HG03521 (cell line): ENCODE data around the gene SPARCL1.
"Not testable (repeated sequence)": the region's sequence is repeated elsewhere in the genome, so short reads cannot be mapped to it uniquely, and the experiment has no call there.

ENCODE experiments used
- ATAC-seq: cut with Tn5 transposase; IDR thresholded peaks from one replicate; pipeline ENCODE4 v1.9.1; 2021; ENCODE audit warnings: mild to moderate bottlenecking, moderate library complexity; ENCODE audit not compliant: unreplicated experiment

The SPARCL1 gene

DNA sequence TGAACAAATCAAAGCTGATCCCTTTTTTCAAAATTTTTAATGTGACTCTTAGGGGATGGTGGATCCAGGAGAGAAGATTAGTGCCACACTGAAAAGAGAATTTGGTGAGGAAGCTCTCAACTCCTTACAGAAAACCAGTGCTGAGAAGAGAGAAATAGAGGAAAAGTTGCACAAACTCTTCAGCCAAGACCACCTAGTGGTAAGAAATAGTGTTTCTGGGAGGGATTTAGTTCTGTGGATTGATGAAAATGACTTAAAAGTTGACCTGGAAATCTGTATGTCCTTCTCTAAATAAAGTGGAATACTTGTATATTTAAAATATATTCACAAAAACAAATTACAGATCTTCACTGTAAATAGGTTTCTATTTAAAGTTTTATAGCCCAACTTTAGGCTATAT is 77.6 kb downstream of the SPARCL1 start:
- ATAC-seq = no peak

DNA sequence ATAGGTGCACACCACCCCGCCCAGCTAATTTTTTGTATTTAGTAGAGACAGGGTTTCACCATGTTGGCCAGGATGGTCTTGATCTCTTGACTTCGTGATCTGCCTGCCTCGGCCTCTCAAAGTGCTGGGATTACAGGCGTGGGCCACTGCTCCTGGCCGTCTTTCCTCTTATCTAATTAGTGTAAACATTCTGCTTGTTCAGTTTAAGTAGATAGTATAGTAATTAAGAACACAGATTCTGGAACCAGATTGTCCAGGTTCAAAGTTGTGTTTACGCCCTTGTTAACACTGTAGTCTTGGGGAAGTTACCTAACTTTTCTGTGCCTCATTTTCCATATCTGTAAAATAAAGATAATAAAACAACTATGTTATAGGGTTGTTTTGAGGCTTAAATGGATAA is 82.8 kb downstream of the SPARCL1 start:
- ATAC-seq = not testable (repeated sequence)

- no peak for ATAC-seq
Measured at GRCh38 chr4:87445964-87446363, 83.2 kb downstream of the SPARCL1 start.

DNA sequence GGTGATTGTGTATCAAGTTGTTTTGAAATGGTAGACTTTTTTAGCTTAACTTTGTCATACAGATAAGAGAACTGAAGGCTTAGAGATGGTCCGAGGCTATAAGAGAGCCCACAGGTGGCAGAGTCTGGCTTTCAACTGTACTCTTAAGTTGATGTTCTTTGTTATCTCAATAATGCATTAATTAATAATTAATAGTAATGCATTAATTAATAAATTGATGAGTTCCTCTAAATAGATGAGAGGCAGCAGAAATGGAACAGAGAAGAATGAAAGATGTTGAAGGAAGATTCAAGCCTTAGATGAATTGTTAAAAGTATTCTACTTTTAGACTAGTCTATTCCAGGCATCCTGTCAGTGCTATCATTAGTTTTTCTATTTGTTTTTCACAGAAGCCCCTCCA is 84.4 kb downstream of the SPARCL1 start:
- ATAC-seq = no peak

DNA sequence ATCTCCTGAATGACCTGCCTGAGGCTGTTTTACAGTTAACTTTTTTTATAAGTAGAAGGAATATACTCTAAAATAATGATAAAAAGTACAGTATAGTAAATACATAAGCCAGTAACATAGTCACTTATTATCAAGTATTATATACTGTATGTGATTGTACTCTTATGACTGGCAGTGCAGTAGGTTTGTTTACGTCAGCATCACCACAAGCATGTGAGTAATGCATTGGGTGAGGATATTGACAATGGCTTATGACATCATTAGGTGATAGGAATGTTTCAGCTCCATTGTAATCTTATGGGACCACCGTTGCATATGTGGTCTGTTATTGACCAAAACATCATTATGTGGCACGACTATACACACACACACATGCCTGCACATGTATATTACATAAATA is 86.3 kb downstream of the SPARCL1 start:
- ATAC-seq = no peak

GRCh38 chr4:87433342-87433741 is 95.8 kb downstream of the SPARCL1 start:
- ATAC-seq = no peak

GRCh38 chr4:87430038-87430437 is 99.1 kb downstream of the SPARCL1 start:
- ATAC-seq = no peak

GRCh38 chr4:87428979-87429378 is 100.2 kb downstream of the SPARCL1 start:
- ATAC-seq = no peak

- ATAC-seq = no peak
Measured at GRCh38 chr4:87427518-87427868, 101.7 kb downstream of the SPARCL1 start.

- ATAC-seq = no peak
Measured at GRCh38 chr4:87426865-87427517, 102.2 kb downstream of the SPARCL1 start.

- no peak for ATAC-seq
Measured at GRCh38 chr4:87425711-87426110, 103.5 kb downstream of the SPARCL1 start.

DNA sequence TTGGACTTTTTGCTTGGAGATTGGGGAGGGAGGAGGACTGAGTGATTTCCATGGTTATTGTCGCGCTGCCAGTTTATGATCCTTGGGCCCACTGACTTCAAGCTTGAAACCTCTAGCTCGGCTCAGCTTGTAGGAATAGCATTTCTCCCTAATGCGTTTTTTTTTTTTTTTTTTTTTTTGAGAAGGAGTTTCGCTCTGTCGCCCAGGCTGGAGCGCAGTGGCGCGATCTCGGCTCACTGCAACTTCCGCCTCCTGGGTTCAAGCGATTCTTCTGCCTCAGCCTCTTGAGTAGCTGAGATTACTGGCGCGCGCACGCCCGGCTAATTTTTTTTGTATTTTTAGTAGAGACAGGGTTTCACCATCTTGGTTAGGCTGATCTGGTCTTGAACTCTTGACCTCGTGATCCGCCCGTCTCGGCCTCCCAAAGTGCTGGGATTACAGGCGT is 105.1 kb downstream of the SPARCL1 start:
- not testable (repeated sequence) for ATAC-seq
